Measurements from ENCODE around the gene COP1.
"Not testable (repeated sequence)": the region's sequence is repeated elsewhere in the genome, so short reads cannot be mapped to it uniquely, and the experiment has no call there.

The COP1 gene

GRCh38 chr1:176136891-176137290 lies 70.2 kb downstream of the COP1 start:
- DNase-seq (ENCODE audit: low read depth in 1 of 2, low spot score in 1 of 2) = no peak

GRCh38 chr1:176134666-176135065 lies 72.4 kb downstream of the COP1 start:
- no peak for DNase-seq (ENCODE audit: low read depth in 1 of 2, low spot score in 1 of 2)

GRCh38 chr1:176122282-176122681 lies 84.8 kb downstream of the COP1 start:
- no peak for DNase-seq (ENCODE audit: low read depth in 1 of 2, low spot score in 1 of 2)

GRCh38 chr1:176119549-176119948 lies 87.5 kb downstream of the COP1 start:
- DNase-seq (ENCODE audit: low read depth in 1 of 2, low spot score in 1 of 2) = no peak

- DNase-seq (ENCODE audit: low read depth in 1 of 2, low spot score in 1 of 2) = no peak
These were observed 88.1 kb downstream of the COP1 start for GRCh38 chr1:176118985-176119384.

GRCh38 chr1:176111835-176112234 lies 95.3 kb downstream of the COP1 start:
- DNase-seq (ENCODE audit: low read depth in 1 of 2, low spot score in 1 of 2) = no peak

- DNase-seq (ENCODE audit: low read depth in 1 of 2, low spot score in 1 of 2) = no peak
These were observed 96.9 kb downstream of the COP1 start for GRCh38 chr1:176110203-176110602.

GRCh38 chr1:176102768-176103350 lies 104.2 kb downstream of the COP1 start:
- peak in 1 of 2 donors; percentile 1 for DNase-seq (ENCODE audit: low read depth in 1 of 2, low spot score in 1 of 2)

- no peak for DNase-seq (ENCODE audit: low read depth in 1 of 2, low spot score in 1 of 2)
These were observed 105.0 kb downstream of the COP1 start for GRCh38 chr1:176101951-176102642.

- no peak for DNase-seq (ENCODE audit: low read depth in 1 of 2, low spot score in 1 of 2)
These were observed 108.5 kb downstream of the COP1 start for GRCh38 chr1:176098560-176098959.

GRCh38 chr1:176096015-176096414 lies 111.1 kb downstream of the COP1 start:
- no peak for DNase-seq (ENCODE audit: low read depth in 1 of 2, low spot score in 1 of 2)

- no peak for DNase-seq (ENCODE audit: low read depth in 1 of 2, low spot score in 1 of 2)
These were observed 116.3 kb downstream of the COP1 start for GRCh38 chr1:176090766-176091165.

GRCh38 chr1:176087746-176088145 lies 119.3 kb downstream of the COP1 start:
- DNase-seq (ENCODE audit: low read depth in 1 of 2, low spot score in 1 of 2) = not testable (repeated sequence)

- DNase-seq (ENCODE audit: low read depth in 1 of 2, low spot score in 1 of 2) = peak in 1 of 2 donors; percentile 4
These were observed 133.4 kb downstream of the COP1 start for GRCh38 chr1:176073524-176074157.

- DNase-seq (ENCODE audit: low read depth in 1 of 2, low spot score in 1 of 2) = no peak
These were observed 138.2 kb downstream of the COP1 start for GRCh38 chr1:176068901-176069300.

GRCh38 chr1:176068256-176068655 lies 138.8 kb downstream of the COP1 start:
- DNase-seq (ENCODE audit: low read depth in 1 of 2, low spot score in 1 of 2) = no peak

- no peak for DNase-seq (ENCODE audit: low read depth in 1 of 2, low spot score in 1 of 2)
These were observed 140.4 kb downstream of the COP1 start for GRCh38 chr1:176066709-176067108.

GRCh38 chr1:176058686-176059085 lies 148.4 kb downstream of the COP1 start:
- no peak for DNase-seq (ENCODE audit: low read depth in 1 of 2, low spot score in 1 of 2)

- DNase-seq (ENCODE audit: low read depth in 1 of 2, low spot score in 1 of 2) = no peak
These were observed 150.8 kb downstream of the COP1 start for GRCh38 chr1:176056312-176056711.

GRCh38 chr1:176055398-176055797 lies 151.7 kb downstream of the COP1 start:
- DNase-seq (ENCODE audit: low read depth in 1 of 2, low spot score in 1 of 2) = no peak

GRCh38 chr1:176051902-176052518 lies 155.1 kb downstream of the COP1 start:
- DNase-seq (ENCODE audit: low read depth in 1 of 2, low spot score in 1 of 2) = no peak

GRCh38 chr1:176051402-176051801 lies 155.7 kb downstream of the COP1 start:
- DNase-seq (ENCODE audit: low read depth in 1 of 2, low spot score in 1 of 2) = no peak

All from activated CD4-positive, alpha-beta T cell treated with anti-CD3 and anti-CD28 coated beads, Interleukin-2, amount 50 U/mL, for 24 hours (primary cell).